ENCODE data around the gene AGO1.

GRCh38 chr1:35852241-35852640 lies 30.8 kb upstream of the AGO1 start:
- no peak for TF ChIP-seq CTCF (IDR thresholded peaks at IDR 0.05; ENCODE audit: control extremely low read depth in 1 of 3, insufficient read depth in 1 of 3, low read depth in 1 of 3, low read length in 3 of 3)
- no peak for TF ChIP-seq EP300 (IDR thresholded peaks at IDR 0.05; ENCODE audit: borderline replicate concordance in 1 of 2, low read depth in 2 of 2, low read length in 2 of 2)
- TF ChIP-seq SAP30 (IDR thresholded peaks at IDR 0.05; ENCODE audit: insufficient read depth, insufficient replicate concordance, low read length), result no peak
- TF ChIP-seq CREB1 (IDR thresholded peaks at IDR 0.05), result no peak
- no peak for TF ChIP-seq SRF (IDR thresholded peaks at IDR 0.05; ENCODE audit: low read depth, low read length)
